Activated CD4-positive, CD25-positive, alpha-beta regulatory T cell treated with anti-CD3 and anti-CD28 coated beads, Interleukin-2, amount 50 U/mL, for 72 hours (primary cell): ENCODE results near the gene PREPL.
A peak's percentile ranks its signal among the peaks of the same experiment; 100 is the strongest.
"Not testable (repeated sequence)": the region's sequence is repeated elsewhere in the genome, so short reads cannot be mapped to it uniquely, and the experiment has no call there.

Source experiments
- DNase-seq: peaks from one replicate; pipeline ENCODE4 v3.0.0; 2021

Gene PREPL

GRCh38 chr2:44361330-44362206 is at the start of gene PREPL, which contains the start of gene CAMKMT:
TSS of gene PREPL (minus strand) at chr2:44361494. CDS start at chr2:44346342, 15,152 bp downstream.
TSS of gene CAMKMT (plus strand) at chr2:44361947.
- DNase-seq: peak; percentile 96

GRCh38 chr2:44398243-44398897 is 37.1 kb upstream of the PREPL start:
- no peak for DNase-seq

- DNase-seq: no peak
Observed at GRCh38 chr2:44397447-44398175, 36.3 kb upstream of the PREPL start.

GRCh38 chr2:44392338-44392943 is 31.1 kb upstream of the PREPL start:
- peak; percentile 41 for DNase-seq

- DNase-seq: no peak
Observed at GRCh38 chr2:44389895-44390294, 28.6 kb upstream of the PREPL start.

- DNase-seq: no peak
Observed at GRCh38 chr2:44388877-44389276, 27.6 kb upstream of the PREPL start.

- DNase-seq: not testable (repeated sequence)
Observed at GRCh38 chr2:44385226-44385625, 23.9 kb upstream of the PREPL start.

GRCh38 chr2:44377486-44377885 is 16.2 kb upstream of the PREPL start:
- DNase-seq: no peak

GRCh38 chr2:44372246-44372645 is 11.0 kb upstream of the PREPL start:
- DNase-seq: no peak

GRCh38 chr2:44371445-44371844 is 10.2 kb upstream of the PREPL start:
- DNase-seq: no peak

- DNase-seq: no peak
Observed at GRCh38 chr2:44369392-44369791, 8.1 kb upstream of the PREPL start.

GRCh38 chr2:44367591-44367990 is 6.3 kb upstream of the PREPL start:
- no peak for DNase-seq

GRCh38 chr2:44364604-44365003 is 3.3 kb upstream of the PREPL start:
- DNase-seq: no peak

- DNase-seq: peak; percentile 38
Observed at GRCh38 chr2:44362207-44363015, 1.1 kb upstream of the PREPL start.

GRCh38 chr2:44360749-44361329 is 455 bp downstream of the PREPL start:
- no peak for DNase-seq

- no peak for DNase-seq
Observed at GRCh38 chr2:44358503-44358902, 2.8 kb downstream of the PREPL start.

GRCh38 chr2:44354761-44355160 is 6.5 kb downstream of the PREPL start:
- no peak for DNase-seq

GRCh38 chr2:44352510-44352909 is 8.8 kb downstream of the PREPL start:
- no peak for DNase-seq

- no peak for DNase-seq
Observed at GRCh38 chr2:44351676-44352075, 9.6 kb downstream of the PREPL start.

GRCh38 chr2:44351088-44351487 is 10.2 kb downstream of the PREPL start:
- no peak for DNase-seq

GRCh38 chr2:44349506-44349905 is 11.8 kb downstream of the PREPL start:
- no peak for DNase-seq

- DNase-seq: no peak
Observed at GRCh38 chr2:44348400-44348799, 12.9 kb downstream of the PREPL start.
